Common myeloid progenitor, CD34-positive (primary cell): ENCODE results near the gene RPRD1B.
A peak's percentile ranks its signal among the peaks of the same experiment; 100 is the strongest.

ENCODE experiments used
- CTCF ChIA-PET: fragments of 350-600 bp; sonication (Branson Sonifier 250); formaldehyde crosslinking; loops from one replicate; lab custom pipeline; 2021; ENCODE audit warnings: antibody characterized with exemption; lab: Charles Lee
- POLR2A ChIA-PET: fragments of 350-600 bp; sonication (Branson Sonifier 250); formaldehyde crosslinking; loops from one replicate; lab custom pipeline; 2021; ENCODE audit warnings: antibody characterized with exemption; lab: Charles Lee
- DNase-seq, 3 donors: peaks; one replicate each; pipeline versions ENCODE4 v3.0.0 to v3.0.0-alpha.2; 2013
- H3K27ac ChIP-seq, 2 experiments: 1 replicate in 1 of 2; 2 replicates in 1 of 2; pipeline ENCODE4 v1.7.0; 2013; ENCODE audit warnings: inconsistent platforms in 2 of 2, low read length in 2 of 2, mild to moderate bottlenecking in 2 of 2, low read depth in 1 of 2, moderate library complexity in 1 of 2; ENCODE audit not compliant: severe bottlenecking in 2 of 2, insufficient read depth in 1 of 2, poor library complexity in 1 of 2
- H3K27me3 ChIP-seq, 5 experiments: replicated peaks in 2 of 5; 1 replicate in 3 of 5; 2 replicates in 2 of 5; pipeline versions ENCODE4 v1.6.1 to v1.7.0; 2013; ENCODE audit warnings: low read length in 4 of 5, mild to moderate bottlenecking in 2 of 5, moderate library complexity in 2 of 5, inconsistent platforms in 1 of 5; ENCODE audit not compliant: insufficient read depth in 5 of 5, control insufficient read depth in 4 of 5
- H3K36me3 ChIP-seq, 4 experiments: 1 replicate in 2 of 4; 2 replicates in 2 of 4; pipeline versions ENCODE4 v1.6.1 to v1.7.0; 2013; ENCODE audit warnings: low read length in 3 of 4, control low read depth in 1 of 4, mild to moderate bottlenecking in 1 of 4; ENCODE audit not compliant: control insufficient read depth in 4 of 4, insufficient read depth in 4 of 4
- H3K4me1 ChIP-seq, 4 experiments: 1 replicate in 3 of 4; 2 replicates in 1 of 4; pipeline versions ENCODE4 v1.6.1 to v1.7.1; 2013; ENCODE audit warnings: low read length in 3 of 4, mild to moderate bottlenecking in 3 of 4, control low read depth in 1 of 4, inconsistent platforms in 1 of 4, moderate library complexity in 1 of 4; ENCODE audit not compliant: control insufficient read depth in 4 of 4, insufficient read depth in 4 of 4; ENCODE audit errors: control extremely low read depth in 1 of 4
- H3K4me3 ChIP-seq, 7 experiments: 1 replicate in 4 of 7; 2 replicates in 3 of 7; pipeline versions ENCODE4 v1.5.1 to v1.7.0; 2013; ENCODE audit warnings: mild to moderate bottlenecking in 7 of 7, low read length in 6 of 7, moderate library complexity in 6 of 7, inconsistent platforms in 2 of 7, low read depth in 2 of 7, control low read depth in 1 of 7; ENCODE audit not compliant: insufficient read depth in 4 of 7, control insufficient read depth in 1 of 7; ENCODE audit errors: extremely low read depth in 1 of 7
- H3K9me3 ChIP-seq, 5 experiments: 1 replicate in 4 of 5; 2 replicates in 1 of 5; pipeline versions ENCODE4 v1.6.1 to v1.7.1; 2013; ENCODE audit warnings: low read length in 4 of 5, mild to moderate bottlenecking in 2 of 5, inconsistent platforms in 1 of 5, low read depth in 1 of 5, moderate library complexity in 1 of 5; ENCODE audit not compliant: control insufficient read depth in 4 of 5, insufficient read depth in 2 of 5; ENCODE audit errors: control extremely low read depth in 1 of 5
- WGBS: methylation state at CpG from one replicate; pipeline ENCODE4 v1.1.5; 2013; ENCODE audit not compliant: insufficient coverage; 5-methylcytosine and 5-hydroxymethylcytosine counted together

The RPRD1B gene

GRCh38 chr20:38011696-38012095 is 21.9 kb upstream of the RPRD1B start:
- DNase-seq = no peak
- POLR2A ChIA-PET = no interaction called here
- Histone ChIP-seq H3K27me3 (no peaks in the 10 kb centered on the region), H3K36me3 (peaks cover 32 to 78% (median 48%) of the 10 kb centered on the region in 4 experiments), H3K27ac (no peak overlapping the region), H3K4me1 (no peaks in the 10 kb centered on the region), H3K4me3 (no peak overlapping the region), H3K9me3 (peaks cover 0 to 2% (median 0%) of the 10 kb centered on the region in 5 experiments)
- CTCF ChIA-PET = no interaction called here
- 96% methylated on average over 4 of the region's 5 CpGs for WGBS

GRCh38 chr20:38012332-38012731 is 21.2 kb upstream of the RPRD1B start:
- H3K27me3 ChIP-seq = no peaks in the 10 kb centered on the region
- DNase-seq = no peak
- H3K4me3 ChIP-seq = no peak overlapping the region
- ChIA-PET POLR2A (no interaction called here), CTCF (interaction anchor here (1.0 to 1.1 kb wide), 2 partner anchors 13 to 29 kb away, joined by 3 read pairs; no protein-coding TSS in a partner anchor)
- peaks cover 33 to 78% (median 52%) of the 10 kb centered on the region in 4 experiments for H3K36me3 ChIP-seq
- no peak overlapping the region for H3K27ac ChIP-seq
- 95% methylated on average over 6 of the region's 8 CpGs for WGBS
- peaks cover 0 to 8% (median 2%) of the 10 kb centered on the region in 5 experiments for H3K9me3 ChIP-seq
- no peaks in the 10 kb centered on the region for H3K4me1 ChIP-seq

- CTCF ChIA-PET = no interaction called here
- H3K27ac ChIP-seq = no peak overlapping the region
- POLR2A ChIA-PET = no interaction called here
- H3K4me3 ChIP-seq = no peak overlapping the region
- H3K36me3 ChIP-seq = peaks cover 32 to 86% (median 59%) of the 10 kb centered on the region in 4 experiments
- no peak for DNase-seq
- no peaks in the 10 kb centered on the region for H3K27me3 ChIP-seq
- H3K4me1 ChIP-seq = no peaks in the 10 kb centered on the region
- peaks cover 0 to 20% (median 10%) of the 10 kb centered on the region in 5 experiments for H3K9me3 ChIP-seq
- 94% methylated on average over 2 of the region's 2 CpGs for WGBS
Measured at GRCh38 chr20:38013887-38014286, 19.7 kb upstream of the RPRD1B start.

- Histone ChIP-seq H3K27ac (no peak overlapping the region), H3K27me3 (no peaks in the 10 kb centered on the region), H3K9me3 (peaks cover 1 to 26% (median 10%) of the 10 kb centered on the region in 5 experiments), H3K4me1 (peaks cover 0 to 2% (median 0%) of the 10 kb centered on the region in 4 experiments), H3K4me3 (peak overlapping the region in 1 of 7 experiments; percentile 22), H3K36me3 (peaks cover 20 to 74% (median 39%) of the 10 kb centered on the region in 4 experiments)
- WGBS = no CpG with 5 or more reads among the region's 1 CpG
- DNase-seq = peak in 2 of 3 donors; percentile 10 to 18
- CTCF ChIA-PET = interaction anchor here (1.0 to 1.6 kb wide), 2 partner anchors 10 to 15 kb away, joined by 3 to 4 read pairs; partner anchors contain the start of genes RPRD1B and TTI1
- POLR2A ChIA-PET = no interaction called here
Measured at GRCh38 chr20:38017959-38018358, 15.6 kb upstream of the RPRD1B start.

- ChIA-PET POLR2A (no interaction called here), CTCF (no interaction called here)
- Histone ChIP-seq H3K27ac (no peak overlapping the region), H3K4me3 (no peak overlapping the region), H3K4me1 (peaks cover 0 to 7% (median 3%) of the 10 kb centered on the region in 4 experiments), H3K9me3 (peaks cover 1 to 26% (median 10%) of the 10 kb centered on the region in 5 experiments), H3K27me3 (no peaks in the 10 kb centered on the region), H3K36me3 (peaks cover 20 to 70% (median 34%) of the 10 kb centered on the region in 4 experiments)
- DNase-seq = no peak
- no CpG with 5 or more reads among the region's 2 CpGs for WGBS
Measured at GRCh38 chr20:38018385-38018784, 15.2 kb upstream of the RPRD1B start.

GRCh38 chr20:38021087-38021772 is 12.3 kb upstream of the RPRD1B start:
- H3K9me3 ChIP-seq = peaks cover 1 to 26% (median 10%) of the 10 kb centered on the region in 5 experiments
- POLR2A ChIA-PET = no interaction called here
- no peak overlapping the region for H3K4me3 ChIP-seq
- no CpG with 5 or more reads among the region's 2 CpGs for WGBS
- no peaks in the 10 kb centered on the region for H3K27me3 ChIP-seq
- CTCF ChIA-PET = no interaction called here
- no peak overlapping the region for H3K27ac ChIP-seq
- DNase-seq = no peak
- H3K4me1 ChIP-seq = peaks cover 7 to 23% (median 14%) of the 10 kb centered on the region in 4 experiments
- peaks cover 16 to 43% (median 25%) of the 10 kb centered on the region in 4 experiments for H3K36me3 ChIP-seq
